Large intestine (tissue), 3 donors: ENCODE results near the gene GALNT18. TPM values are rescaled to one million over a fixed set of nuclear protein-coding genes. Genes with fewer than 3 reads are reported as not detected.

Experiments used
- DNase-seq, 2 donors: peaks; one replicate each; pipeline versions ENCODE4 v3.0.0 to v3.0.0-alpha.2; 2013
- H3K27ac ChIP-seq: one replicate; pipeline ENCODE4 v1.5.1; 2013; ENCODE audit warnings: low read length
- H3K27me3 ChIP-seq: 2 replicates; pipeline ENCODE4 v1.6.1; 2013; ENCODE audit warnings: low read length; ENCODE audit not compliant: control insufficient read depth, insufficient read depth
- H3K36me3 ChIP-seq: 2 replicates; pipeline ENCODE4 v1.6.1; 2013; ENCODE audit warnings: low read length; ENCODE audit not compliant: control insufficient read depth, insufficient read depth
- H3K4me1 ChIP-seq: one replicate; pipeline ENCODE4 v1.6.1; 2013; ENCODE audit warnings: low read length; ENCODE audit not compliant: control insufficient read depth, insufficient read depth
- H3K4me3 ChIP-seq: one replicate; pipeline ENCODE4 v1.5.1; 2013; ENCODE audit warnings: low read length
- H3K9me3 ChIP-seq: one replicate; pipeline ENCODE4 v1.6.1; 2013; ENCODE audit warnings: mild to moderate bottlenecking, low read depth, low read length, moderate library complexity; ENCODE audit not compliant: control insufficient read depth
- whole genome bisulfite sequencing: methylation state at CpG from one replicate; pipeline ENCODE4 v1.1.5; 2013; ENCODE audit warnings: low lambda C conversion rate; ENCODE audit not compliant: insufficient coverage; 5-methylcytosine and 5-hydroxymethylcytosine counted together
- polyA plus RNA-seq: library from polyadenylated mRNA; unstranded; fragments of 120-200 nt; gene quantifications from one replicate; pipeline ENCODE4 v1.2.1, GENCODE V29; 2013

The GALNT18 gene
- polyA plus RNA-seq, 1 donor, result 3.7 TPM

- Histone ChIP-seq H3K4me1 (no peaks in the 10 kb centered on the region), H3K36me3 (no peaks in the 10 kb centered on the region), H3K27ac (no peak overlapping the region), H3K27me3 (peaks cover 26% of the 10 kb centered on the region), H3K9me3 (peaks cover 2% of the 10 kb centered on the region), H3K4me3 (no peak overlapping the region)
- no CpG with 5 or more reads among the region's 6 CpGs for WGBS
- DNase-seq, result no peak
Observed at GRCh38 chr11:11611381-11611780, 10.4 kb downstream of the GALNT18 start.

- no peak for DNase-seq
- H3K27me3 ChIP-seq, result peaks cover 34% of the 10 kb centered on the region
- 86% methylated on average over 1 of the region's 2 CpGs for WGBS
Observed at GRCh38 chr11:11608783-11609232, 13.0 kb downstream of the GALNT18 start.

GRCh38 chr11:11607772-11608171 lies 14.0 kb downstream of the GALNT18 start:
- Histone ChIP-seq H3K4me3 (no peak overlapping the region), H3K4me1 (no peaks in the 10 kb centered on the region), H3K36me3 (no peaks in the 10 kb centered on the region), H3K9me3 (no peaks in the 10 kb centered on the region), H3K27me3 (peaks cover 30% of the 10 kb centered on the region), H3K27ac (no peak overlapping the region)
- no CpG with 5 or more reads among the region's 2 CpGs for WGBS
- DNase-seq, result no peak

More at GRCh38 chr11:11608783-11609232, 13.0 kb downstream of the GALNT18 start:
- Histone ChIP-seq H3K4me1 (no peaks in the 10 kb centered on the region), H3K4me3 (no peak overlapping the region), H3K9me3 (no peaks in the 10 kb centered on the region), H3K27ac (no peak overlapping the region), H3K36me3 (no peaks in the 10 kb centered on the region)

GRCh38 chr11:11605821-11606450 lies 15.9 kb downstream of the GALNT18 start:
- no peaks in the 10 kb centered on the region for H3K9me3 ChIP-seq
- no peak overlapping the region for H3K4me3 ChIP-seq
- H3K36me3 ChIP-seq, result no peaks in the 10 kb centered on the region
- peaks cover 28% of the 10 kb centered on the region for H3K27me3 ChIP-seq
- H3K27ac ChIP-seq, result no peak overlapping the region
- no peak for DNase-seq
- no CpG with 5 or more reads among the region's 5 CpGs for WGBS
- no peaks in the 10 kb centered on the region for H3K4me1 ChIP-seq

GRCh38 chr11:11605181-11605580 lies 16.6 kb downstream of the GALNT18 start:
- Histone ChIP-seq H3K9me3 (no peaks in the 10 kb centered on the region), H3K4me3 (no peak overlapping the region), H3K4me1 (no peaks in the 10 kb centered on the region), H3K36me3 (no peaks in the 10 kb centered on the region), H3K27ac (no peak overlapping the region), H3K27me3 (peaks cover 26% of the 10 kb centered on the region)
- no CpG with 5 or more reads among the region's 6 CpGs for WGBS
- no peak for DNase-seq

- H3K27me3 ChIP-seq, result peaks cover 20% of the 10 kb centered on the region
- DNase-seq, result no peak
- no peak overlapping the region for H3K27ac ChIP-seq
- no peak overlapping the region for H3K4me3 ChIP-seq
- no peaks in the 10 kb centered on the region for H3K9me3 ChIP-seq
- H3K36me3 ChIP-seq, result no peaks in the 10 kb centered on the region
- H3K4me1 ChIP-seq, result no peaks in the 10 kb centered on the region
- WGBS, result 100% methylated on average over 3 of the region's 7 CpGs
Observed at GRCh38 chr11:11604370-11604990, 17.3 kb downstream of the GALNT18 start.

- DNase-seq, result no peak
- H3K4me3 ChIP-seq, result no peak overlapping the region
- no peaks in the 10 kb centered on the region for H3K36me3 ChIP-seq
Observed at GRCh38 chr11:11602011-11602410, 19.8 kb downstream of the GALNT18 start.

GRCh38 chr11:11600288-11600687 lies 21.5 kb downstream of the GALNT18 start:
- H3K4me1 ChIP-seq, result no peaks in the 10 kb centered on the region

More at GRCh38 chr11:11602011-11602410, 19.8 kb downstream of the GALNT18 start:
- Histone ChIP-seq H3K4me1 (no peaks in the 10 kb centered on the region), H3K9me3 (no peaks in the 10 kb centered on the region), H3K27ac (no peak overlapping the region), H3K27me3 (peaks cover 19% of the 10 kb centered on the region)

GRCh38 chr11:11598243-11598642 lies 23.6 kb downstream of the GALNT18 start:
- Histone ChIP-seq H3K27ac (no peak overlapping the region), H3K9me3 (no peaks in the 10 kb centered on the region), H3K4me1 (no peaks in the 10 kb centered on the region), H3K4me3 (no peak overlapping the region), H3K27me3 (peaks cover 4% of the 10 kb centered on the region), H3K36me3 (no peaks in the 10 kb centered on the region)
- no CpG with 5 or more reads among the region's 1 CpG for WGBS
- DNase-seq, result no peak

More at GRCh38 chr11:11600288-11600687, 21.5 kb downstream of the GALNT18 start:
- no peaks in the 10 kb centered on the region for H3K36me3 ChIP-seq
- DNase-seq, result no peak
- H3K27ac ChIP-seq, result no peak overlapping the region
- H3K9me3 ChIP-seq, result no peaks in the 10 kb centered on the region
- H3K4me3 ChIP-seq, result no peak overlapping the region
- H3K27me3 ChIP-seq, result peaks cover 7% of the 10 kb centered on the region

GRCh38 chr11:11594162-11594561 lies 27.6 kb downstream of the GALNT18 start:
- Histone ChIP-seq H3K4me3 (no peak overlapping the region), H3K27ac (no peak overlapping the region), H3K36me3 (no peaks in the 10 kb centered on the region), H3K27me3 (no peaks in the 10 kb centered on the region), H3K9me3 (no peaks in the 10 kb centered on the region), H3K4me1 (no peaks in the 10 kb centered on the region)
- DNase-seq, result no peak
- no CpG with 5 or more reads among the region's 2 CpGs for WGBS
